GM13976 (cell line): ENCODE measurements around the gene G6PC2.

ENCODE experiments used
- DNase-seq: peaks from one replicate; pipeline ENCODE4 v3.0.0; 2012; ENCODE audit warnings: low spot score
- in situ Hi-C: fragments of 300-500 bp; cut with MboI; formaldehyde crosslinking; loops from one replicate; pipeline ENCODE4 v1.12.0; 2022; ENCODE audit warnings: low sequenced_read_pairs, mixed read lengths, inconsistent platforms; ENCODE audit not compliant: unreplicated experiment
- TF ChIP-seq, protein P1 (sequence below): IDR thresholded peaks from 2 replicates; pipeline ENCODE4 v1.5.1; 2012; ENCODE audit warnings: borderline replicate concordance, mild to moderate bottlenecking; ENCODE audit not compliant: insufficient read depth; ENCODE audit errors: extremely low read depth, missing control alignments, control extremely low read depth

Gene G6PC2

GRCh38 chr2:168934826-168935225, 33.7 kb downstream of the G6PC2 start:
- DNase-seq: no peak
- in situ Hi-C loops: no loop called here
- TF ChIP-seq, protein P1, sequence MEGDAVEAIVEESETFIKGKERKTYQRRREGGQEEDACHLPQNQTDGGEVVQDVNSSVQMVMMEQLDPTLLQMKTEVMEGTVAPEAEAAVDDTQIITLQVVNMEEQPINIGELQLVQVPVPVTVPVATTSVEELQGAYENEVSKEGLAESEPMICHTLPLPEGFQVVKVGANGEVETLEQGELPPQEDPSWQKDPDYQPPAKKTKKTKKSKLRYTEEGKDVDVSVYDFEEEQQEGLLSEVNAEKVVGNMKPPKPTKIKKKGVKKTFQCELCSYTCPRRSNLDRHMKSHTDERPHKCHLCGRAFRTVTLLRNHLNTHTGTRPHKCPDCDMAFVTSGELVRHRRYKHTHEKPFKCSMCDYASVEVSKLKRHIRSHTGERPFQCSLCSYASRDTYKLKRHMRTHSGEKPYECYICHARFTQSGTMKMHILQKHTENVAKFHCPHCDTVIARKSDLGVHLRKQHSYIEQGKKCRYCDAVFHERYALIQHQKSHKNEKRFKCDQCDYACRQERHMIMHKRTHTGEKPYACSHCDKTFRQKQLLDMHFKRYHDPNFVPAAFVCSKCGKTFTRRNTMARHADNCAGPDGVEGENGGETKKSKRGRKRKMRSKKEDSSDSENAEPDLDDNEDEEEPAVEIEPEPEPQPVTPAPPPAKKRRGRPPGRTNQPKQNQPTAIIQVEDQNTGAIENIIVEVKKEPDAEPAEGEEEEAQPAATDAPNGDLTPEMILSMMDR: no peak

DNA sequence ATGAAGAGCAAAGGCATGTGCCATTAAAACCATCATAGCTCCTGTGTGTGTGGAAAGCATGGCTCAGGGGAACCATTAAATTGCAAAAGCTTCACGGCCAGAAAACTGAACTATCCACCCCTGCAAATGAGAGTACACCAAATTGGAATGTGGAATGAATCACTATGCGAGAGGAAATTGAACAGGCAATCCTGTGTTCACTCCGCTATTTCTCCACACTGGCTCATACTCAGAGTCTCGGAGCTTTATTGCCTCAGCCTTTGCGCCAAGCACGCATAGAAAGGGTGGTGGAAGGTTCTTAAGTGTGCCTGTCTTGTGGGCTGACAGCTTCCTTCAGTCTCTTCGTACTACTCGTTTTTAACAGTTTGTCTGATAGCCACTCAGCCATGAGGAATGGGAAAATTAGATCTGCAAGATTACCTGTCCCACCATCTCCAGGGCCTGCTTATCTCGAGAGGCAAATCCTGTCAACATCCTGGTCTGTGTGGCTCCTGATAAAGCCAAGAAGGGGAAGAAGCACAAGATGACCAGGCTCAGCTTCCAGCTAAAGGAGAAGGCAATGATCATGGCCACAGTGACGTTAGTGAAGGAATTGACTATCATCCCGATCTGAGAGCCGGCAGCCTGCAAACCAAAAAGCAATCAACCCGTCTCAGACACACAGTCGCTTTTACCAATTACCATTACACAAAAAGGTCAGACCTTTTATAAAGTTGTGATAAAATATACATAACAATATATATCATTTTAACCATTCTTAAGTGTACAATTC, 34.9 kb downstream of the G6PC2 start:
- no peak for DNase-seq
- in situ Hi-C loops: no loop called here
- TF ChIP-seq, protein P1: no peak

GRCh38 chr2:168939061-168939460, 38.0 kb downstream of the G6PC2 start:
- TF ChIP-seq, protein P1: no peak
- no peak for DNase-seq
- in situ Hi-C loops: no loop called here

GRCh38 chr2:168939918-168940317, 38.8 kb downstream of the G6PC2 start:
- no peak for DNase-seq
- in situ Hi-C loops: no loop called here

GRCh38 chr2:168941297-168941696, 40.2 kb downstream of the G6PC2 start:
- no peak for DNase-seq
- TF ChIP-seq, protein P1: no peak
- in situ Hi-C loops: no loop called here

More at GRCh38 chr2:168939918-168940317, 38.8 kb downstream of the G6PC2 start:
- TF ChIP-seq, protein P1: no peak

- TF ChIP-seq, protein P1: no peak
- in situ Hi-C loops: no loop called here
- no peak for DNase-seq
Observed at GRCh38 chr2:168944065-168944464, 43.0 kb downstream of the G6PC2 start.
